ENCODE measurements around the gene UPK3A.
"Not testable (repeated sequence)": the region's sequence is repeated elsewhere in the genome, so short reads cannot be mapped to it uniquely, and the experiment has no call there.

UPK3A gene

DNA sequence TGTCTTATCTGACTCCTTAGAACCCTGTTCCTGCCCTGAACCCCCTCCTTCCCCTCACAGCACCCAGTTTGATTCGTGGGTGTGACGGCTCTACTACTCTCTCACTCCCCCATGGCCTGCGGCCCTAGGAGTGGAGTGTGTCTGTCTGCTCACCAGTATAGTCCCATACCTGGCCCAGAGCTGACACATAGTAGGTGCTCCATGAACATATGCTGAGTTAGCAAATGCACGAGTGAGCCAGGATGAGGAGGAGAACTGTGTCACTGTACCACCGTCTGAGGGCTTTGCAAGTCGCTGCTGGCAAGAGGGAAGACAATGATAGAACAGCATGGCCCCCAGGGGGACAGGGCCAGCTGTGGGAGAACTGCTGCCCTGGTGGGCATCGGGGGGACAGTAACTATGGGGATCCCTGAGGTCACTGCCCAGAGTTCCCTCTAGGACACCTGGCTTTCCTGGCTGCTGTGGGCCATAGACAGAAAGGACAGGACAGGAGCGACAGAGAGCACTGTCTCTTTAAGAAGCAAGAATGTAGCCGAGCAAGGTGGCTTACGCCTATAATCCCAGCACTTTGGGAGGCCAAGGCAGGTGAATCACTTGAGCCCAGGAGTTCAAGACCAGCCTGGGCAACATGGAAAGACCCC is 24.9 kb upstream of the UPK3A start:
- DNase-seq, result no peak

DNA sequence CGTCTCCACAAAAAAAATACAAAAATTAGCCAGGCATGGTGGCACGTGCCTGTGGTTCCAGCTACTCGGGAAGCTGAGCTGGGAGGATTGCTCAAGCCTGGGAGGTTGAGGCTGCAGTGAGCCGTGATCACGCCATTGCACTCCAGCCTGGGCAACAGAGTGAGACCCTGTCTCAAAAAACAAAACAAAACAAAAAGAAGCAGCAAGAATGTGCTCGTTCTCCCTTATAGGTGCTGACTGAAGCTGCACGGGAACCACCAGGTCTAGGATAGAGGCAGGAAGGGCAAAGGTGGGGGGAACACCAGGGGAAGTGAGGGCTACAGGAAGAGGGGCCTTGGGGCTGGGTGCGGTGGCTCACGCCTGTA is 24.4 kb upstream of the UPK3A start:
- DNase-seq, result not testable (repeated sequence)

DNA sequence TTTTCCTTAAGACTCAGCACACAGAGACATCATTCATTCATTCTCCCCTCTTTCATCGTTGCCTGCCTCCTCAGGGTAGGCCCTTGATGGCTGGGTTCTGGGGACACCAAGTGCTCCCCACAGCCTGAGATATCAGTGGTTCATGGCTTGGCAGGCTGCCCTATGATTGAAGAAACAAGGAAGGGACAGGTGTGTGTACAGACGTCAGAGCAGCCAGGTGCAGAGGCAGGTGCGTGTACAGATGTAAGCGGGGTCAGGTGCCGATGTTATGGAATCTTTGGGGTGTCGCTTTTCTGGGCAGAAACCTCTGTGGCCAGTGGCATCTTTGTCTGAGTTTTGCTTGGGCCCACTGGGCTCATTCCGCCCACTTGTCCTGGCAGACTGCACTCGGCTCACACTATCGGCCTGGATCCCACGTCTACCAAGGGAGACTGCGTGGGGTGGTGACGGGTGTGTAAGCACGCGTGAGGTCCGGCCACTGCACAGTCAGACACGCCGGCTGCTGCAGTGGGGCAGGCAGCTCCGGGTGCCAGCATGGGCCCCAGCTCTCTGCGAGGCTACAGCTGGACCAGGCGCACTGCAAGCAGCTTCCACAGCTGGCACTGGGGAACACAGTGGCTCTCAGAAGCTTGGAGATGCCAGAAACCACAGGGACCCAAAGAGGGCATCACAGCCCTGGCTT is 23.2 kb upstream of the UPK3A start:
- DNase-seq, result no peak

DNA sequence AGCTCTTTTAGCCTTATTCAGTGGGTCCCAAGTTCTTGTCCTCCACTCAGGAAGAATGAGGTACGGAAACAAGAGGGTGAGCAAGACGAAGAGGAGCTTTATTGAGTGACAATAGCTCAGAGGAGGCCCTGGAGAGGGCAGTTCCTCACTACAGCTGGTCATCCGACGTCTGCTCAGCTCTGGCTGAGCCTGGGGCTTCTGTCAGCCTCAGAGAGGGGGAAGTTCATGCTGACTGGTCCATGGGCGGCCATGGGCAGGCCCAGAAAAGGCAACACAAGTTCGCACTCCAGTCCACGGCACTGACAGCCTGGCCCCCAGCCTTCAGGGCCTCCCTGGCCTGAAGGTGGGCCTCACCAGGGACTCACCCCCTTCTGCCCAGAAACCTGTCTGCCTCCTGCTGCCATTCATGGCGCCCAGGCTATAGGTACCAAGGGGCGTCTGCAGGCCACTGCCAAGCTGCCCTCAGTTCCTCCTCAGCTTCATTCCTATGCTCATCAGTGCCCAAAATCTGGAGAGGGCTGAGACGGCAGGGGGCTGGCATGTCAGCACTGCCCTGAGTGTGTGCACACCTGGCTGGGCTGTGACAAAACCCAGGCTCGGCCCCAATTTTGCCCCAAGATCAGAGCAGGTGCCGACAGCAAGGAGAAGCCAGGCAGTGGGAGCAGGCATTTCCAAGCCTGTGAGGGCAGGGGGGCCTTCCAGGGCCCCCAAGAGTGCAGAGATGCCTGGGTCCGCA is 22.4 kb upstream of the UPK3A start:
- DNase-seq, result no peak

DNA sequence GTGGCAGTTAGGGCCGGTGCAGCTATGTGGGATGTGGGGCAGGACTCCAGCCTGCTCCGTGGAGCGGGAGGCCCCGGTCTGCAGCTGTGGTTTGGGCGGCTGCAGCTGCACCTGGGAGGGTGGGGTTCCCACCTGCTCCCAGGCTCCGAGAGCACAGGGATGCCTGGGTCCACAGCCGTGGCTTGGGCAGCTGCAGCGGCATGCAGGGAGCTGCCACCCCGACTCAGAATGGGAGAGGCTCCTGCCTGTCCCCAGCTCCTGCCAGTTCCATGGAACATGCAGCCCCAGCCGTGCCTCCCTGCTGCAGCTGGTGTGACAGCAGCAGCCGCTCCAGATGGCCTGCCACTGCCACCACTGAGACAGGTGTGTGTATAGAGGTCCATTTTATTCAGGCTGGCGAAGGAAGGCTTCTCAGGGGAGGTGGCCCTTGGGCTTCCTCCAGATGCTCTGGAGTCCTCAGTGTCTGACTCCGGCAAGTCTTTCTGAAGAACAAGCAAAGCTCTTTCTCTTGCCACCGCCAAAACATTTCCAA is 21.8 kb upstream of the UPK3A start:
- no peak for DNase-seq

DNA sequence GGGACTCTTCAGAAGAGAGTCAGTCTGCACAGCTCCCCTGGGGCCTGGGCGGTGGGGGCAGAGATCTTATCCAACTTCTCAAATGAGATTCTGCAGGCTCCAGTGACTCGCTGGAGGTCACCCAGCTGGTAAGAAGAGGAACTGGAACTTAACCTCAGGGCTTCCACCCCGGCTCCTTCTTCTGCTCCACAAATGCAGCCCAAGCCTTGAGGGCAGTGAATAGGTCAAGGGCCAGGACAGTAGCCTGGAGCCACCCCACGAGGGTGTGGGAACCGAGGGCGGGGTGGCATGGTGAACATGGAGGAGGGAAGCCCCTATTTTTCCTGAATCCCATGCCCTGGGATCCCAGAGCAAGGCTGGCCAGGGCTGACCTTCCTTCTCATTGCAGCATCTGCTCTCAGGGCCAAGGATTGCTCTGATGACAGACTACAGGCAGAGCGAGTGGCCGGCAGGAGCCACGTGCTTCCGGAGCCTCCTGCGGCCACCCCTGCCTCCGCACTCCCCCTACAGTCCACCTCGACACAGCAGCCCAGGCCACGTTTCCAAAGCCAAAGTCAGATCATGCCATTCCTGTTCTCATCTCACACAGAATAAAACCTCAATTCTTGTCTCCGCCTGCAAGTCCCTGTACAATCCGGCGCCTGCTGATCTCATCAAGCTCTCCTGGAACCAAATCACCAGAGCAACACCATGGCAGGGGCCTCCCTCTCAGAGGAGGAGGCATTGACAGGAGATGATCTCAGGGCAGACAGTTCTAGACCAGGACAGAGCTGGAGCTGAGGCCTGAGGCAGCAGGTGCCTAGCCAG is 21.1 kb upstream of the UPK3A start:
- DNase-seq, result no peak

DNA sequence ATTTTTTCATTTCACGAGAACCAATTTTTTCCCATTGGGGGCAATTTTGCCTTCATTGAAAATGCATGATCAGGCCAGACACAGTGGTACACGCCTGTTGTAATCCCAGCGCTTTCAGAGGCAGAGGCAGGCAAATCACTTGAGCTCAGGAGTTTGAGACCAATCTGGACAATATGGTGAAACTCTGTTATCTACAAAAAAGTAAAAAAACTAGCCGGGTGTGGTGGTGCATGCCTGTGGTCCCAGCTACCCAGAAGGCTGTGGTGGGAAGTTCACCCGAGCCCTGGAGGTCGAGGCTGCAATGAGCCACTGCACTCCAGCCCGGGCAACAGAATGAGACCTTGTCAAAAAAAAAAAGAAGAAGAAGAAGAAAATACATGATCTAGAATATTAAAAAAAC is 19.2 kb upstream of the UPK3A start:
- DNase-seq, result no peak

DNA sequence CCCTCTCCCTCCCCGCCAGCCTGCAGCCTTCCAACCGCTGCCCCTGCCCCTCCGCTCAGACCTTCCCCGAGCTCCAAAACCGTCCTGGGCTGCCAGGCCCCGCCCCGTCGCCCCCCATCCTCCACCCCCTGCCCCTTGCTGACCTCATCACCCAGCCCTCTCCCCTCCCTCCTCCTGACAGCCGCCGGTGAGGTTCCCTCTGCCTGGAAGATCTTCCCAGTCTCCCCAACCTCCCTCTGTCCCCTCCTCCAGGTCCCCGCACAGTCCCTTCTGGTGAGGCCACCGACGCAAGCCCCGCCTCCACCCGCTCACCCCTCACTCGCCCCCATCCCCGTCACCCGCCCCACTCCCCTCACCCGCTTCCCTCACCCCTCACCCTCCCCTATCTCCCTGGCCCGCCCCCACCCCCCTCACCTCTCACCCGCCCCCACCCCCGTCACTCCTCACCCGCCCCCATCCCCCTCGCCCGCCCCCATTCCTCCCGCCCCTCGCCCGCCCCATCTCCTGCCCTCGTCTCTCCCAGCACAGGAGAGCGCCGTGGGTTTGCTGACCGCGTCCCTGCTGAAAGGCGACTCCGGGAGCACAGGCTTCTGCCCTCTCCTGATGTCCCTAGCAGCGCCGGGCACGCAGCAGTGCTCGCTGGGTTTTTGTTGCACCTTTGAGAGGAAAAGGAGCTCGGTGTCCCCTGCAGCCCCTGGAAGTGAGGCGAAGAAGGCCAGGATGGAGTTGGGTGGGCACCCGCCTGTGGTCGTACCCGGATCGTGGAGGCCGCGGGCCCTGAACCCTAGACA is 16.4 kb upstream of the UPK3A start:
- DNase-seq, result no peak

DNA sequence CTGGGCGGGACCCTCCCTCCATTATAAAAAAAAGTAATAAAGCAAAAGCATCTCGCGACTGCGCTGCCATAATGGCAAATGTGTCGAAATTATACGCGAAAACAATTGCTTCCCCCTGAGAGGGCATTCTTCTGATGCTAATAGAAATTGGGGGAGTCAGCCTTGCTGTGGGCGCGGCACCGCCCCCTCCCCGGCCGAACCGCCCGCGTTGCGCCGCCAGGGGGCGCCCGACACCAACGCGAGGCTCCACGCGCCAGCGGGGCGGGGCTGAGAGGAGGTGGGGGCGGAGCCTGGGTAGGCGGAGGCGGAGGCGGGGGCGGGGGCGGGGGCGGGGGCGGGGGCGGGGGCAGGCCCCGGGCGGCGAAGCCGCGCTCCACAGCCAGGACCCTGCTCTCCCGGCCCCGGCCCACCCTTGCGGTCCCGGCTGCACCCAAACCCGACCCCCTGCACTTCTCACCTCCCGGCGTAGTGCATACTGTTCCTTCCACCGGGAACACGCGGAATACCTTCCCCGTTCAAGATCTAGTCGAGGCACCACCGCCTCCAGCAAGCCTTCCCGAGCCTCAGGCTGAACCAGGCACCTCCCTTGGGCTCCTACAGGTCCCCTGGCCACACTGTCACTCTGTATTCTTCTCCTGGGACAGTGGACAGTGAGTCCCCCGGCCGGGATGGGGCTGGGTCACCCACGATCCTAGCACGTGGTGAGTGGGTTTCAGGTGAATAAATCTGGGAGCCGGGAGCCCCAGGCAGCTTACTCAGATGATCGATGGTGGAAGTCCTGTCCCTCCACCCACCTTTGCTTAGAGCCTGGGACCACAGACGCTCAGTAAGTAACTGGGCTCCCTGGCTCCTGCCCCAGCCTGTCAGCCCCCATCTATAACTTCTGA is 15.5 kb upstream of the UPK3A start:
- DNase-seq, result no peak

DNA sequence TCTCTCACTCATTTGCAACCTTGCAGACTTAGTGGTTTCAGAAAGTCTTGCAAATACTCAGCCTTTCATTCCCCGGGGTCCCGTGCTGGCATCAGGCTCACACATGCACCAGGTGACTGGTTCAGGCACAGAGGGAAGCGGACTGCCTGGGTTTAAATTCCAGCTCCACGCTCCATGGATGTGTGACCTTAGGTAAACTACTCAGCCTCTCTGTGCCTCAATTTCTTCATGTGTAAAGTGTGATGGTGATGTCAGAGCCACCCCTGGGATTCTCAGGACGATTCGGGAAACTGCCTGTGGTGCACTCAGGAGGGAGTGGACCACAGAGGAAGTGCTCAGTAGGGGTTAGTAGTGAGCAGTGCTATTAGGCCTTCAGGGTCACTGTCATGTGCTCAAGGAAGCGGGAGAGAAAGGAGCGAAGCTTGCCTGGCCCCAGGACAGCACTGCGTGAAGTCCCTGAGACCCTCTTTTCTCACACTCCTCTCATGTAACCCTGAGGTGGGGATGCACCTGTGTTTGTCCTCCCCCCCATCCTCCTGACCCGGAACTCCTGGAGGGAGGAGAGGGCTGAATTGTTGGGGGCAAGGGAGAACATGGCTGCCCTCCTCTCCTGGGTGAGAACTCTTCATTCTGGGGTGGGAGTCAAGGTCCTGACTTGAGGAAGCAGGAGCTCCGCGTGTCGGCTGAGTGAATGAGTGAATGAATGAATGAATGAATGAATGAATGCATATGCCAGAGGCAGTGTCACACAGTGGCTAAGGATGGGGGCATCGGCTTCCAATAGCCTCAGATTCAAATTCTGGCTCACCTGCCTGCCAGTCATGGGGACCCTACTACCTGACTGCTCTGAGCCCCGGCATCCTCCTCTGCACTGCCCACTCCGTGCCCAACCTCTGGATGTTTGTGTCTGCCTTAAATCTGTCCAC is 14.4 kb upstream of the UPK3A start:
- no peak for DNase-seq

DNA sequence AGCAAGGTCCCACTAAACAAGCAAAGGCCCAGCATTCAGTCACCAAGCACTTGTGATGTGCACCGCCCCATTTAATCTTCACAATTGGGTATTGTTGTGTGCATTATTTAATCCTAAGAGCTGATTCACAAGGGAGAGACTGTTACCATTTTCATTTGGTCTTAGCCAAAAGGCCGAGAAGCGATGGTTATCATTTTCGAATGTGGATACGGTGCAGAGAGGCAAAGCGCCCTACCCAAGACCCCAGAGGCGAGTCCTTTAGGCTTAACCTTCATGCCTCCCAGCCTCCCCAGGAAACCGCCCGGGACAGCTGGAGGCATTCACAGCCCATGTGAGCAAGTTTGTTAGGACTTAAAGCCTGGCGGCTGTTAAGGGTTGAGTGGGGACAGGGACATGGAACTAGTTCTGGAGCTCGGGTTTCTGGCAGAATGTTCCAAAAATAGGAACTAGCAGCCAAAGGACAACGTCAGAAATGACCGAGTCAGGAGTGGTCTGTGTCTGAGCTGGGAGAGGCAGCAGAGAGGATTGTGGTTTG is 13.0 kb upstream of the UPK3A start:
- DNase-seq, result no peak

DNA sequence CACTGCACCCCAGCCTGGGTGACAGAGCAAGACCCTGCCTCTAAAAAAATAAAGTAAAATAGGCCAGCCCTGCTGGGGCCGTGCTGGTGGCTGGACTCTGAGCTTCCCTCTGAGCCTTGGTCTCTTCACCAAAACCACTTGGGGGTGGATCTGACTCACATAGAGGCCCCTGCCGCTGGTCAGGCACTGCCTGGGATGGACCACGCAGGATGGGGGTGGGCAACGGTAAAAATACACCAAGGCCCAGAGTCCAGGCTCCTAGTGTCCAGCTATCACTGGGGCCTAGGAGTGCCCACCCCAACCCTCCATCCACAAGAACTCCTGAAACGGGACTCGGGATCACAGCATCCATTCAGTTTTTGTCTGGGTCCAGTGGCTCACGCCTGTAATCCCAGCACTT is 12.3 kb upstream of the UPK3A start:
- DNase-seq, result no peak

DNA sequence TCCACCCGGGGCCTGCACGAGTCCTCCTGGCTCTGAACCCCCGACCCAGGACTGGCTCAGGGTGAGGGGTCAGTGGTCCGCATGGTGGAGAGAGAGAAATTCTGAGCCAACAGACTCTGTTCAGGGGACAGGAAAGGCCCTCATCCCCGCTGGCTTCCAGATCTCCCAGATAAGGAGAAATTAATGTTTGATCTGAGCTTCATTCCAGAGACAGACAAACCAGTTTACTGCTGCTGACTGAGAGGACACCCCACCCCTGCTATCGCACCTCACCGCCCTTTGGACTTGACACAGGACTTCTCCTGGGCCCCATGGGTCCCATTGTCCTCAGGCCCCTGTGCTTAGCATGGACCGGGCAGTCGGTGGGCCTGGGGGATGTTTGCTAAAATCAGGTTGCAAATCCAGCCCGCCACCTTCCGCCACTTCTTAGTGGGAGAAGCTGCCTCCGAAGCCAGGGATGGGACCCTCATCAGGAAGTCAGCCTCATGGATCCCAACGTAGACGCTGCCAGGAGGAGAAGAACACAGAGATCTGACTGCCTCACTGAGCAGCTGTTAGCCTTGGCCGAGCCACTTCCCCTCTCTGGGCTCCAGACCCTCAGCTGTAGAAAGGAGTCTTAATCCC is 11.2 kb upstream of the UPK3A start:
- DNase-seq, result no peak

DNA sequence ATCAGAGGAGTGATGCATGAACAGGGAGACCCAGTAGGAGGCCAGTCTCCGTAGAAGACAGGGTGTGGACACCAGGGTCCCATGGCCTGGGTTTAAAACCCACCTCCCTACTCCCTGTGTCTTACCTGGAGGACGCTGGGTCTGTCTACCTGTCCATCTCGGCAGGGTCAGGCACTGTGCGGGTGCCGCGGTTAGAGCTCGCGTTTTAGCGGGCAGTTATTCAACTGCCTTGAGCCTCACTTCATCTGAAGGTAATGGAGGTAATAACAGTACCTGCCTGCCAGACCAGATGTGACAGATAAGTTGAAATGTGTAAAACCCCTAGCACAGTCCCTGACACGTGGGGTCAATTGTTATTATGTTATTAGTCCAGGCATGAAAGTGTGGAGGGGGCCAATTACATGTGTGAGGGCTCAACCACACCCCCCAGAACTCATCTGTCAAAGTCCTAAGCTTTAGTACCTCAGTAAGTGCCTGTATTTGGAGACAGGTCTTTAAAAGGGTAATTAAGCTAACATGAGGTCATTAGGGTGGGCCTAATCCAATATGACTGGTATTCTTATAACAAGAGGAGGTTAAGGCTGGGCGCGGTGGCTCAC is 8.1 kb upstream of the UPK3A start:
- DNase-seq, result no peak

DNA sequence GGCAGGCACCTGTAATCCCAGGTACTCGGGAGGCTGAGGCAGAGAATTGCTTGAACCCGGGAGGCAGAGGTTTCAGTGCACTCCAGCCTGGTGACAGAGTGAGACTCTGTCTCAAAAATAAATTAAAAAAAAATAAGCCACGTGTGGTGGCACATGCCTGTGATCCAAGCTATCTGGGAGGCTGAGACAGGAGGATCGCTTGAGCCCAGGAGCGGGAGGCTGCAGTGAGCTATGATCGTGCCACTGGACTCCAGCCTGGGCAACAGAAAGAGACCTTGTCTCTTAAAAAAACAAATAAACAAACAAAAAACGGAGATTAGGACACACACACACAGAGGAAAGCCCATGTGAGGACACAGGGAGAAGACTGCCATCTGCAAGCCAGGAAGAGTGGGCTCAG is 7.0 kb upstream of the UPK3A start:
- not testable (repeated sequence) for DNase-seq

DNA sequence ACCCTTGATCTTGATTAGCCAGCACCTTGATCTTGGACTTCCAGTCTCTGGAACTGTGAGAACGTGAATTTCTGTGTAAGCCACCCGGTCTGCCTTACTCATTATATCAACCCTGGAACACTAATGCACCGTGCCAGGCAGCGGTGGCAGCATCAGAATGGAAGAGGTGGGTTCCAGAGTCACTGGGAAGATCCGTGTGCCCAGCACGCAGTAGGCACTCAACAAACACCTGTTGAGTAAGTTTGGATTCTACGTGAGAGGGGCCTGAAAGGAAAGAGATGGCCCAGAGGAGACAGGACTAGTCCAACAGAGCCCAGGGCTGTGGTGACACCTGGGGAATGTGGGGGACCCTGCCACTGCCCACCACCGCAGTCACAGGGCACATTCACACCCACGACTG is 6.6 kb upstream of the UPK3A start:
- no peak for DNase-seq

DNA sequence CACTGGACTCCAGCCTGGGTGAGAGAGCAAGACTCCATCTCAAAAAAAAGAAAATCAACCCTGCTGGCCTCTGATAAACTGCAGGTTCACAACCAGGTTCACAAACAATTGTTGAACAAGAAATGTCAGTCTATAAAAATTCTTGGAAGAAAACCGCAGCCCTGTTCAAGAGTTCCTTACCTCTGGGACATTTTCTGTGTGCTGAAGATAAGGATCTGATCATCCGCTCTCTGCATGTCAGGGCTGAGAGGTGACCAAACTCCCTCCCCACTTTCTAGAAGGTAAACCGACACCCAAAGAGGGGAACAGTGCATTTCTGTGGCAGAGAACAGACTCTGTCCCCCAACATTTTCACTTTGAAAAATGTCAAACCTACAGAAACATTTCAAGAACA is 4.2 kb upstream of the UPK3A start:
- no peak for DNase-seq

DNA sequence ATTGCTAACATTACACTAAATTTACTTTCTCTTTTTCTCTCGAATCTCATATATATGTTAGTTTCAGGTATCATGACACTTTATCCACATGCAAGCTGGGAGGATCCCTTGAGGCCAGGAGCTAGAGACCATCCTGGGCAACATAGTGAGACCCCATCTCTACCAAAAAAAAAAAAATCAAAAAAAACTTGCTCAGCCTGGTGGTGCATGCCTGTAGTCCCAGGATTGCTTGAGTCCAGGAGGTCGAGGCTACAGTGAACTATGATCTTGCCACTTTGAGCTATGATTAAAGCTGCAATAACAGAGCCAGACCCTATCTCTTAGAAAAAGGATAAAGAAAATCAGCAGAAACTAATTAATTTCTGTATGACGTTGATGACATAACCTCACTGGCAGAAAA is 3.7 kb upstream of the UPK3A start:
- DNase-seq, result no peak

All from NCI-H446 treated with DMSO at 0.1 percent for 48 hours (cell line).